GM12872 (cell line): ENCODE results near the gene CANT1.

Source experiments
- CTCF ChIP-seq: IDR thresholded peaks from 3 replicates; pipeline ENCODE4 v1.5.1; 2011; ENCODE audit warnings: low read depth, mild to moderate bottlenecking, low read length, moderate library complexity; ENCODE audit not compliant: insufficient read depth

The CANT1 gene

DNA sequence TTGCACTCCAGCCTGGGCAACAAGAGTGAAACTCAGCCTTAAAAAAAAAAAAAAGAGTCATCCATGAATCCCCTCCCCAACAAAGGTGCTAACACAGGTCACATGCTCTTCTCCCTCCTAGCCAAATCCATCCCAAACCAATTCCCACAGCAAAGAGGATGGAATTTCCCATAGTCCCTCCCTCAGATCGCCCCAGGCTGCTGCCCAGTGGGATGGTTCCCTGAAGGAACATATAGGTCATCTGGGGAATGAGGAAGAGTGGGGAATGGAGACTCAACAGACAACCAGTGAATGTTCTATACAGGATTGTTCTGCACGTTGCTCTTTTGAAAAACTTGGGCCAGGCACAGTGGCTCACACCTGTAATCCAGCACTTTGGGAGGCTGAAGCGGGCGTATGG lies 48.0 kb downstream of the CANT1 start:
- no peak for TF ChIP-seq CTCF

- no peak for TF ChIP-seq CTCF
These were observed 48.6 kb downstream of the CANT1 start for GRCh38 chr17:78960928-78961327.

GRCh38 chr17:78959803-78960202 lies 49.8 kb downstream of the CANT1 start:
- TF ChIP-seq CTCF: no peak

- no peak for TF ChIP-seq CTCF
These were observed 50.9 kb downstream of the CANT1 start for GRCh38 chr17:78958641-78959127.

- TF ChIP-seq CTCF: no peak
These were observed 52.4 kb downstream of the CANT1 start for GRCh38 chr17:78957128-78957527.

- TF ChIP-seq CTCF: no peak
These were observed 53.3 kb downstream of the CANT1 start for GRCh38 chr17:78956254-78956653.

GRCh38 chr17:78954684-78955083 lies 54.9 kb downstream of the CANT1 start:
- no peak for TF ChIP-seq CTCF
